NCI-H524 treated with DMSO at 0.1 percent for 48 hours (cell line): ENCODE data around the gene THSD7A.

Experiments used
- DNase-seq: peaks from one replicate; lab custom pipeline; 2025; lab: John Stamatoyannopoulos, UW

Gene THSD7A

GRCh38 chr7:11410656-11411644, 421.0 kb downstream of the THSD7A start:
- peak; percentile 79 for DNase-seq

- DNase-seq: no peak
Measured at GRCh38 chr7:11404355-11404754, 427.6 kb downstream of the THSD7A start.

GRCh38 chr7:11403781-11404180, 428.2 kb downstream of the THSD7A start:
- DNase-seq: no peak

- DNase-seq: no peak
Measured at GRCh38 chr7:11394438-11394837, 437.6 kb downstream of the THSD7A start.

- DNase-seq: no peak
Measured at GRCh38 chr7:11379641-11380040, 452.4 kb downstream of the THSD7A start.

- no peak for DNase-seq
Measured at GRCh38 chr7:11376529-11376928, 455.5 kb downstream of the THSD7A start.

GRCh38 chr7:11374629-11375028, 457.4 kb downstream of the THSD7A start:
- DNase-seq: no peak

GRCh38 chr7:11373546-11374142, 458.4 kb downstream of the THSD7A start:
- peak; percentile 1 for DNase-seq

GRCh38 chr7:11369696-11370095, 462.3 kb downstream of the THSD7A start:
- no peak for DNase-seq

- DNase-seq: no peak
Measured at GRCh38 chr7:11366118-11366517, 465.9 kb downstream of the THSD7A start.

GRCh38 chr7:11358637-11359036, 473.4 kb downstream of the THSD7A start:
- DNase-seq: no peak

GRCh38 chr7:11355399-11356005, 476.5 kb downstream of the THSD7A start:
- DNase-seq: no peak

GRCh38 chr7:11346302-11346701, 485.7 kb downstream of the THSD7A start:
- DNase-seq: no peak

GRCh38 chr7:11345621-11346020, 486.4 kb downstream of the THSD7A start:
- no peak for DNase-seq

GRCh38 chr7:11343818-11344413, 488.1 kb downstream of the THSD7A start:
- peak; percentile 10 for DNase-seq

GRCh38 chr7:11343136-11343535, 488.9 kb downstream of the THSD7A start:
- DNase-seq: no peak

GRCh38 chr7:11341285-11341944, 490.6 kb downstream of the THSD7A start:
- DNase-seq: peak; percentile 22

GRCh38 chr7:11336432-11336831, 495.6 kb downstream of the THSD7A start:
- no peak for DNase-seq

GRCh38 chr7:11335947-11336346, 496.1 kb downstream of the THSD7A start:
- no peak for DNase-seq

GRCh38 chr7:11332865-11333228, 499.2 kb downstream of the THSD7A start:
- no peak for DNase-seq

- DNase-seq: no peak
Measured at GRCh38 chr7:11332186-11332864, 499.7 kb downstream of the THSD7A start.
